ENCODE data around the gene TRIM28.

- TF ChIP-seq CTCF (conservative IDR thresholded peaks at IDR 0.05 in 1 of 2, IDR thresholded peaks at IDR 0.05 in 1 of 2; ENCODE audit: extremely low read depth in 1 of 2, insufficient read depth in 1 of 2, low read depth in 1 of 2, low read length in 2 of 2) (no peak), EZH2 (IDR thresholded peaks at IDR 0.05; ENCODE audit: borderline replicate concordance, low read length) (no peak)
Measured at GRCh38 chr19:58522709-58523108, 21.2 kb upstream of the TRIM28 start.

Measured in mammary epithelial cell (primary cell).